ENCODE results near the gene RYR2.

- no peak for TF ChIP-seq POLR2A (IDR thresholded peaks at IDR 0.05)
- no peak for TF ChIP-seq CTCF (IDR thresholded peaks at IDR 0.05)
- no peak for TF ChIP-seq POLR2AphosphoS5 (IDR thresholded peaks at IDR 0.05)
Measured at GRCh38 chr1:237309595-237310118, 267.7 kb downstream of the RYR2 start.
